HG02763 (cell line): Measurements from ENCODE around the gene VPS39.

ENCODE experiments used
- ATAC-seq: cut with Tn5 transposase; IDR thresholded peaks from one replicate; pipeline ENCODE4 v1.9.1; 2021; ENCODE audit warnings: mild to moderate bottlenecking, moderate library complexity; ENCODE audit not compliant: unreplicated experiment

Gene VPS39

DNA sequence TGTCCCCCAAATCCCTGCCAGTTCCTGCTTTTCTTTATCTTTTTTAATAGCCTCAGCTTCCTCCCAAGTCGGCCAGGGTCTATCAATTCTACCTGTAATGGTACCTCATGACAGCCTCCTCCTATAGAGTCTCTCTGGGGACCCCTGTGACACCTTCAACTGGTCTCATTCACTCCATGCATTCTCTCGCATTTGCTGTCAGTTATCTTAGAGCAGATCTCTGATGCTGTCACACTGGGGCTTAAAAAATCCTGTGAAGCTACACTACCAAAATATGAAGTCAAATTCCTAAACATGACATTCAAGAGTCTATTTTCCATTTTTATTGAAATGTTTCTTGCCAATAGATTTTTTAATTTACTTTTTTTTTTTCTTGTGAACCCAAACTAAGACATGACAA, 5.5 kb downstream of the VPS39 start:
- no peak for ATAC-seq

DNA sequence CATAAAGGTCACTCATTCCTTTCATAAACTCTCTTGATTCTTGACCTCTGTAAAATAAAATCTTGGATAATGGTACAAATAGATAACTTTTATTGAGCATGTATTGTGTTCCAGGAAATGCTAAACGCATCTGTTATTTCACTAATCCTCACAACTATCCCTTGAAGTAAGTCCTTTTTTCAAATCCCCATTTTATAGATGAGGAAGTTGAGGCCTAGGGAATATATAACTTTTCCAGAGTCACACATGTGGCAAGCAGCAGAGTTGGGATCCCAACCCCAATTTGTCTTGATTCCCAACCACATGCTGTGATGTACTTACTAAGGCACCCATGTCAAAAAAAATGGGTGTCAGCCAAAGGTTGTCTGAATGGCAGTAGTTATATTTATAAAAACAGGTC, 6.3 kb downstream of the VPS39 start:
- ATAC-seq, result no peak

DNA sequence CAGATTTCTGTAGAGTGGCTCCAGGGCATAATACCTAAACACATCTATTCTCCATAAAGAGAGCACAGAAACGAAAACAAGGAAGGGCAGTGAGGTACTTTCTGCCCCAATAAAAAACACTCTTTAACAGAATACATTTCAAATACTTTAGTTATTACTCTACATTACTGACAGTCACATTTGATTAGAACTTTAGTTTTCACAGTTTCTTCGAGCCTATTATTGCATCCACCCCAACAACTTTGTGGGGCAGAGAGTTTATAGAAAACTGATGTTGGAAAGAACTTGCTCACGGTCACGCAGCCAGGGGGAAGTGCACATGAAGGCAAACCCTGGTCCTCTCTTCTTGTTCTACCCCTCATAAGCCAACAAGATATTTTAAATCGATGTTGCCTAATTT, 9.0 kb downstream of the VPS39 start:
- no peak for ATAC-seq

DNA sequence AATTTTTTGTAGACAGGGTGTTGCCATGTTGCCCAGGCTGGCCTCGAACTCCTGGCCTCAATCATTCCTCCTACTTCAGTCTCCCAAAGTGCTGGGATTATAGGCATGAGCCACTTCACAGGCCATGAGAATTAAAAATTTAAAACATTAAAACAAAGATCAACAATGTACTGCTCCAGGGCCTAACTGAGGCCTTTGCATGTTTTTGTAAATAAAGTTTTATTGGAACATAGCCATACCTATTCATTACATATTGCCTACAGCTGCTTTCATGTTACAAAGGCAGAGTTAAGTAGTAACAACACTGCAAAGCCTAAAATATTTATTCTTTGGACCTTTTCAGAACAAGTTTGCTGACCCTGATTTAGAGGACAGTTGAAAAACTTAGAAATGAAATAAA, 9.6 kb downstream of the VPS39 start:
- no peak for ATAC-seq

DNA sequence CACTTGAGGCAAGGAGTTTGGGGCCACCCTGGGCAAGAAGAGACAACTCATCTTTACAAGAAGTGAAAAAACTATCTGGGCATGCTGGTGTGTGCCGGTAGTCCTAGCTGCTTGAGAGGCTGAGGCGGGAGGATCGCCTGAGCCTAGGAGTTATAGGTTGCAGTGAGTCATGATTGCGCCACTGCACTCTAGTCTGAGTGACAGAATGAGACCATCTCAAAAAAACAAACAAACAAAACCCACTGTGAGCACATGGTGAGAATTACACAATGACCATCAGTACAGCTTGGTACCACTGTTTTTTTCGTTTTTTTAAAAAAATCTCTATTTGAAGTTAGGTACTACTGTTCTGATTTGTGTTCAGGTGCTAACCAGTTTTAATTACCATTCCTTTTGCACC, 13.6 kb downstream of the VPS39 start:
- no peak for ATAC-seq

DNA sequence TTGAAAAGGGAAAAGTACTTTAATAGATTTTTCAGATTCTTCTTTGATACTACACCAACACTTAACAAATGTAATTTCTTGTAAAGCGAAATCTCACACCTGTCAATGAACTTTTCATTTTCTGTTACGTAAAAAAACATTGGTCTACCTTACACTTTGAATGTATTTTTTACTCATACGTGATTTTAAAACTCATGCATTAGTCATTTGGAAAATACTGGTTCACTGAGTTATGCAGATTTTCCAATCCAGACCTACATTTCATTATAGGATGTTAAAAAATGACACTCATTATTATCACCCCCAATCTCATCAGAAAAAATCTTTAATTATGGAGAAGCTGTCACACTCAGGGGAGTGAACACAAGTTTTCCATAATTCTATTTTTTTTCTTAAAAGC, 14.7 kb downstream of the VPS39 start:
- no peak for ATAC-seq

DNA sequence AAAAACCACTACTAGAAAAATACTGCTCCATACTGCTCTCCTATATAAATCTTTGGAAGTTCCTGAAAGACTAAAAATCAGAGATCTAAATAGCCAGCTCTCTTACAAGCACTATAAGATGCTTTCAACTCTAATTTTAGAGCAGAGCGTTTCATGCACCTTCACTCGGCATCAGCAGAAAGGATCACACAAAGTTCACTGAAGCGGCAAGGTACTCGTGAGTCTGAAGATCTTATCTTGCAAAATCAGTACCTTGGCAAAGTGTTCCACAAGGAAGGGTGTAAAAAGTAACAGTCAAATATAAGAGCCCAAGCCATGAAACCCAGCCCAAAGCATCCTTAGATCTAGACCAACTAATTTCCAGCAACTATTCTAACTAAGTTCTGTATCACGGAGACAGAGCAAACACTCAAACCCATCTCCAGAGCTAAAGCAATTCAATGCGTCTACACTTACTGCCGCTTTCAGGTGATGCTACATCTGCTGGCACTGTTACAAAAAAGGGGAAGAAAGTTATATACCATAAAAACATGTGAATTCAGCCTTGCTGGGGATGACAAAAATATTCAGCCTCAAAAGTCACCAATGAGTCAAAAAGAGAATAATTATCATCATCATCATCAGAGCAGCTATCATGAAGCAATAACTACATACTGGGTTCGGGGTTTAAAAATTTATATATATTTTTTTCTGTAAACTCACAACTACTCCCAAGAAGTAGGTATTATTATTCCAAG, 16.3 kb downstream of the VPS39 start:
- no peak for ATAC-seq

DNA sequence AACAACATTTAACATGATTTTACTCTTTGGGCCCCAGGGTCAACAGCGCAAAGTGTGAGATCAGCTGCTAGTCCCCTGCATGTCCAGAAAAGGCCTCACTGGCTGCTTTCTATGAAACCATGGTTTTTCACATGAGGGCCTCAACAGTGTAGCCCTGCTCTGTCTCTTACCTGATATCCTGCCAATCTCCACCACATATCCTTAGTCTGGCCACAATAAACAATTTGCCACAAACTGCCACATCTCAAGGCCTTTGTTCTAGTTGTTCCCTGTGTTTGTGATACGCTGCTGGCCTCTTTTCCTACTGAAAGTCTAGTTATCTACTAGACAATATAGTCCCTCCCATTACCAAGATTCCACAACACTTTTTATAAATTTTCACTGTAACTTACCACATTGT, 17.7 kb downstream of the VPS39 start:
- no peak for ATAC-seq

DNA sequence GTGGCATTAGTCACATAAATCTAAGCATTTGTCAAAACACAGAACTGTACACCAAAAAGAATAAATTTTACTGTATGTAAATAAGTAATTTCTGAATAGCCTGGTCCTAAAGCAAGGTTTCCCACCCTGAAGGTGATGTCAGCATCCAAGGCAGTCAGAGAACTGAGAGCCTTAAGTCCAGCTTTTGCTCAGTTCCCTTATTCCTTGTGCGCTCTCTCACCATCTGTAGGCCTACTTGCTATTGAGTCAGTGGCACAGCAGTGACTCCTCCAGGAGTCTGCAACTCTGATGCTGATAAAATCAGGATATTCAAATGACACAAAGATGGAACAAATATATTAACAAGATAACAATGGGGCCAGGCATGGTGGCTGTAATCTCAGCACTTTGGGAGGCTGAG, 22.3 kb downstream of the VPS39 start:
- no peak for ATAC-seq

DNA sequence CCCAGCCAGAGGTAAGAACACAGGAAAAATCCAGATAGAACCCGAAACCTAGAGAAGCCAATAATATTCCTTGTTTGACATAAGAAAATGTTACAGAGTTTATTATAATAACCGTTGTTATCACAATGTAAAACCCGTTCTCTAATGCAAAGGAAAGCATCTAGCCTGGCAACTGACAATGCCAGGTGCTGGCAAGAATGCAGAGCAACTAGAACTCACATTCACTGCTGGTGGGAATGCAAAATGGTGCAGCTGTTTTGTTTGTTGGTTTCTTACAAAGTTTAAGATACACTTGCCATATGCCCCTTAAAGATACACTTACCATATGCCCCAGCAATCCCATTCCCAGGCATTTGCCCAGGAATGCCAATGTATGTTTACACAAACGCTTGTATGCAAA, 23.4 kb downstream of the VPS39 start:
- no peak for ATAC-seq

DNA sequence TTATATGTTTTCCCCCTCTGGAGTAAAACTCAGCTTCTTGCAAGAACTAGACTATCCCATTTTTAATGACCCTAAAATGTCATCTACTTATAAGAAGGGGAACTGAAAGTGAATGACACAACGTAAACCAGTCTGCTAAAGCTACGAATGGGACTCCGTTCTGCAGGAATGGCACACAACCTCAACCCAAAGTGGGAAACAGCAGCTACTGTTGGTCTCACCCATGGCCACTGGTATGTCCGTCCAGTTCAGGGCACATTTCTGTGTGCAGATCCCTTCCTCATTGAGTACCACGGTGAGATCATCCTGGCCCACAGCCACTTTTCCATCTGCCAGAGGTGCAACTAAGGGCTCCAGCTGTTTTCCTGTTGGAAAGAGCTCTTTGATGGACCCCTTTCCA, 23.8 kb downstream of the VPS39 start:
- no peak for ATAC-seq

DNA sequence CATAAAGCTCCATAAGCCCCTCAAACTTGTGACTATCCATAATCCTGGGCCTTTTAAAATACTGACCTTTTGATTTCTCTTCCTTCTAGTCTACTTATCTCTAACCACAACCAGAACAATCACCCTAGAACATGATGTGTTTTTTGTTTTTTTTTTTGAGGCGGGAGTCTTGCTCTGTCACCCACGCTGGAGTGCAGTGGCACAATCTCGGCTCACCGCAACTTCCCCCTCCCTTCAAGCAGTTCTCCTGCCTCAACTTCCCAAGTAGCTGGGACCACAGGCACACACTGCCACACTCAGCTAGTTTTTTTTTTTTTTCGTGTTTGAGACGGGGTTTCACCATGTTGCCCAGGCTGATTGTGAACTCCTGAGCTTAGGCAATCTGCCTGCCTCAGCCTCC, 25.1 kb downstream of the VPS39 start:
- ATAC-seq, result no peak

DNA sequence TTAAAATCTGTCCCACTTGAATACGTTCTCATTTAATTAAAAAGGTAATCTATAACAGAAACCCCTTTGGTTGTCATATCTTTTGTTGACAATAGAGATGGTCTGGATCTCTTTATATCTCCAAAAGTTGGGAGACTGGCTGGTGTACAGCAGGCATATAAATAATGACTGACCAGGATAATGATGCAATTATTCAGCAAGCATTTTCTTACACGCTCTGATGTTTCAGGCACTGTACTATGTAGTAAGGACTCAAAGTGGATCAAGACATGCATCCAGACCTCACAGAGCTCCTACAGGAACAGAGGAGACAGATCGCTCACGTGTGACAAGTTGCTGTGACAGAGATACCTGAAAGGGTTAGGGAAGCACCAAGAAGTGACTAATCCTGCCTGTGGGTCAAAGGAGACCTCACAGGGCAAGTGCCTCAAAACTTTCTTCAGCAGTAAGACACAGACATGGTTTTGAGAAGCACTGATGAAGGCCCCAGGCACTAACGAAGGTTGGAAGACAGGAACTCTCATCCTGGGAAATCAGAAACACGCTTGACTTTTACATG, 25.7 kb downstream of the VPS39 start:
- no peak for ATAC-seq

DNA sequence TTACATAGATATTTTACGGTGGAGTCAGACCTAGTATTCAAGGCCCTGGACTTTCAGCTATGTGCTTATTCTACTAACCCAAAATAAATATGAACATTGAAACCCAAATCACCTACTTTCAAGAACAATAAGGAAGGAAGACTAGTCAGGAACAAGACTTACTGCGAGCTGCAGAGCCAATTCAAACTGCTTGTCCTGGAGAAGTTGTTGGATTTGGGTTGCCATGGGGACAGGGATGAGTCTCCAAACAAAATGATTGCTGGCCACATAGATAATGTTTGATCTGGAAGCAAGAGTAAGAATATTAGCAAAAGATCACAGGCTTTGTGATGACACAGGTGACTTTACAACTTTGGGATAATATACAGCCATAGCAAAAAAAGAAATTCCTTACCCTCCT, 30.0 kb downstream of the VPS39 start:
- no peak for ATAC-seq

DNA sequence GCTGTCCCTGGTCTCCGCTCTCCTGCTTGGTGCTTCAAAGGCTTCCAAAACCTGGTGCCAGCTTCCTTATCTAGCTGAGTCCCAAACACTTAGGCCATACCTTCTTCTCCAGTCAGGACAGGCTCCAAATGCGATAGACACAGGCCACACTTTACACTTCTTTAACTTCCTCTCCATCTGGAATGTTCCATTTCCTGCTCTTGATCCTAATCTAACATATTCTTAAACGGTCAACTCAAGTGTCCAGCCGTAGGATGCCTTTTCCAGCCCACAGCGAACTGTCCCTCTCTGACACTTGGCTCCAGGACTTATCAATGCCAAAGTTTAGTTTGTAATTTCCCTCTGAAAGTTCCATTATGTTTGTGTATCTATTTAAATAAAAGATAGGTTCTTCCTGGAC, 32.4 kb downstream of the VPS39 start:
- ATAC-seq, result no peak

DNA sequence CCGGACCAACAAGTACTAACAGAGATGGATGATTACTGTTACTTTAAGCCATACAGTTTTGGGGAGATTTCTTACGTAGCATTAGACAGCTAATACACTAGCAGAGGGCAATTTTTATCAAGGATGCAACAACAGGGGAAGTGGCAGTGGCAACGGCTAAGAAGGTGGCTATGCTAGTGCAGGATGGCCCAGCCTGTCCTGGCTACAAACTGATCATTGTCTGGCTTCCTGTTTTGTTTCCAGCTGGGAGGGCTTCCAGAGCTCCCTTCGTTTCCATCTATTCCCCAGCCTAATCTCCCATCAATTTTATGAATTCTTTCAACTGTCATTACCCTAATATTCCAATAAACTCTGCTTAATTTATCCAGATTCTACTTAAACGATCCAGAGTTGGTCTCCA, 35.6 kb downstream of the VPS39 start:
- no peak for ATAC-seq

DNA sequence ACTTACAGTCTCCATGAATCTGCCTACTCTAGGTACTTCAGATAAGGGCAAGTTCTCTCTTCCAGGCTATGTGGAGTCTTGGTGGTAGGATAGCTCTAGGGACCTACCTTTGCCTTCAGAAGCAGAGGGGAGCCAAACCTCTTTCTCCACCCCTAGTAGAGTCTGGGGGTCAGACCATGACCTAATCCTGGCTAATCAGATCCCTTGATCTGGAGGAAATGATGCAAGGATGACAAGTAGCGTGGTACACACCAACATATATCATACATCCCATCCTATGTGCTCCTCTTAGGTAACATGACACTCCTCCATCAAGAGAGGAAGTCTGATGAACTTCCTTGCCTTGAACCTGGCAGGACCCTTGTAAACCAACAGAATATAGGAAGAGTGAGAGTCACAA, 36.3 kb downstream of the VPS39 start:
- no peak for ATAC-seq

DNA sequence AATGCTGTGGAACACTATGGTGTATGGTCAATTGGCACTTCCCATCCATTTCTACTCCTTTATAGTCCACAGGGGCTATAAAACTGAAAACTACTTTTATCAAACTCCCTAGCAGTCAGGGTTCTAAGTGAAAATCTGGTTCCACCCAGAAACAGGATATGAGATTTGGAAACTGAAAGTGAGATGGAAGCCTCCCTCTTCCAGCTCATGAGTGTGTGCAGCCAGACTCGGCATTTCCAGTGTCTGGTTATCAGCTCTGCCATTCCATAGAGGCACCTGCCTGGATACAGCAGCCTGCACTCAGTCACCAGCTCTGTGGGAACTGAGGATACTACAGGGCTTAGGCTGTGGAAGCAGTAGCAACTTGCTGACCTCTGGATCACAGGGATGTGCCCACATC, 37.0 kb downstream of the VPS39 start:
- ATAC-seq, result no peak

DNA sequence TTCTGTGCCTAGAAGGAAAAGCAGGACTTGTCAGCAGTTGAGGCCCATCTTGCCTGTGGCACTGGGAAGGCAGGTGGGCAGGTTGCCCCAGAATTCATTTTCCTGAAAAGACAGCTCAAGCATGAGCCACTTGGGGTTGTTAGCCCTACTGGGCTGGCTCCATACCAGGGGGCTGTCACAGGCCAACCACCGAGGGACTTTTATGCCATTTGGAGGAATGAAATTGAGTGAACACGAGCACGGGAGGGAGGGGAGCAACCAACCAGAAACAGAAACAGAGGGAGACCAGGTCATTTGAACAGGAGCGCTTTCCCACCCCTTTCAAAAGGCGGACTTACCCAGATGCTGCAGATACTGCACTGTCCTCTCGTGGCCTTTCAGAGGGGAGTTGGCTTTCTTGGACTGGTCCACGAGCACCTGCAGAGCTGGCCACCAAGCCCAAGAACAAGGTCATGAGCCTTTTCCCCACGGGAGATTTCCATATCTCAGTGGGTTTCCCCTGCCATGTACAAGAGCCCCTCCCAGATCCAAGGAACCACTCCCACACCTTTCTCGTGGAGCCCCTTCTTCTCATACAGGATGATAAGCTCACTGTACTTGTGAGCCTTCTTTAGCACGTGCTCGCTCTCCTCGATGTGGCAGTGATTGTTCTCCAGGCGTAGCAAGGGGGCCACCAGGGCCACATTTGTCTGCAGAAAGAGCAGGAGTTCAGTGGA, 41.7 kb downstream of the VPS39 start:
- ATAC-seq, result no peak

DNA sequence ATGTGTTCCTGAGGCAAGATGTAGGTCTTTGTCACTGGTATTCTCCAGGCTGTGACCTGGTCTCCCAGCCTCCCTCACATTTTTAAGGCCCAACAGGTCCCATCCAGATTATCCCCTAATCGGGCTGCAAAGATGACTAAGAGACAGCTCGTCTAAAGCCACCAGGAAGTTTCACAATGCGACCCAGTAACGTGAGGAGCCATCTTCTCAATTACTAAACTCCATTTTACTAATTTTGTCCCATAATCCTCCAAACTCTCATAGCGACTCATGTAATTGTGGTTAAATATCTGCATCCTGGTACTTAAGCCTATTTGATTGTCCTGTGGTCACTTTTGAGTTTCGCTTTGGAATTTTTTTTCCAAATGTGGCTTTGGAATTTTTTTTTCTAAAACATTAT, 43.0 kb downstream of the VPS39 start:
- ATAC-seq, result no peak

DNA sequence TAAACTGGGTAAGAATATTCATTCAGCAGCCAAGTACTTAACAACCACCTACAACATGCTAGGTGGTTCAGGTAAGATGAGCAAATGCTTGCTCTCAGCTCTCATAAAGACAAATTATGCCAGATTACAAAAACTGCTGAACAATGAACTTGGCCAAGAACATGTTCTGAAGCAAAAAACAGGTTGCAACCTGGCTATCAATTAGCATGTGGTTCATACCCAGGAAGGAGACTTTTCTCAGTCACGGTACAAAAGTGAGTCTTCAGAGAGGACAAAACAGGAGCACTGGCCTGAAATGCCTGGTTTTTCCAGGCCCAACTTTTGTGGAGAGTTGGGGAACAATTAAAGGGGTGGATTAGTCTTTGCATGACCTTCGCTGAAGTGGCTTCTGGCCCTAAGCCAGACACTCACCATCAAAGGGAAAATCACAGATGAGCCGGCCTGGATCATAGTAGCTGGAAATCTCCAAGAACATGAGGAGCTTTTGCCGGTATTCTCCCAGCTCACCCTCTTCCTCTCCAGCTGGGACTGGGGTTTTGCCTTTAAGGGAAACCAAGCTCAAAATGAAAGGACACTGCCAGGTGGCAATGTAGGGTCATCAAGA, 44.1 kb downstream of the VPS39 start:
- no peak for ATAC-seq

DNA sequence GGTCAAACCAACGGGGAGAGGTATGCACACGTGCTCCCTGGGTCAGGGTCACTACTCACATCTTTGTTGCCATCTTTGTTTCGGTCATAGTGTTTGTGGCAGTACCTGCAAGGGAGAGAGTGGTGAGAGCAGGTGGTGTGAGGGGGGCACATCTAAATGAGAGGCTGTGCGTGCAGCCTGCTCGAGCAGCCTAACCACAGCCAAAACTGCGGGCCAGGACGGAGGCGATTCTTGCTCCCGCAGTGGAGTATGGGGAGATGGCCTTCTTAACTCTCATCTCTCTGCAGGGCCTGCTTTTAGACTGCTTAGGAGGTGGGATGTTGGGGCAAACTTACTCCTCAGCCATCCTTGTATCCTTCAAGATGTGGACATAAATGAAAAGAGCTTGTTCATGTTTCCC, 44.8 kb downstream of the VPS39 start:
- ATAC-seq, result no peak
